GM21423 (cell line): ENCODE measurements around the gene HEATR5B.

ENCODE experiments used
- ATAC-seq: cut with Tn5 transposase; IDR thresholded peaks from one replicate; pipeline ENCODE4 v1.9.1; 2021; ENCODE audit warnings: mild to moderate bottlenecking, moderate library complexity; ENCODE audit not compliant: unreplicated experiment

The HEATR5B gene

DNA sequence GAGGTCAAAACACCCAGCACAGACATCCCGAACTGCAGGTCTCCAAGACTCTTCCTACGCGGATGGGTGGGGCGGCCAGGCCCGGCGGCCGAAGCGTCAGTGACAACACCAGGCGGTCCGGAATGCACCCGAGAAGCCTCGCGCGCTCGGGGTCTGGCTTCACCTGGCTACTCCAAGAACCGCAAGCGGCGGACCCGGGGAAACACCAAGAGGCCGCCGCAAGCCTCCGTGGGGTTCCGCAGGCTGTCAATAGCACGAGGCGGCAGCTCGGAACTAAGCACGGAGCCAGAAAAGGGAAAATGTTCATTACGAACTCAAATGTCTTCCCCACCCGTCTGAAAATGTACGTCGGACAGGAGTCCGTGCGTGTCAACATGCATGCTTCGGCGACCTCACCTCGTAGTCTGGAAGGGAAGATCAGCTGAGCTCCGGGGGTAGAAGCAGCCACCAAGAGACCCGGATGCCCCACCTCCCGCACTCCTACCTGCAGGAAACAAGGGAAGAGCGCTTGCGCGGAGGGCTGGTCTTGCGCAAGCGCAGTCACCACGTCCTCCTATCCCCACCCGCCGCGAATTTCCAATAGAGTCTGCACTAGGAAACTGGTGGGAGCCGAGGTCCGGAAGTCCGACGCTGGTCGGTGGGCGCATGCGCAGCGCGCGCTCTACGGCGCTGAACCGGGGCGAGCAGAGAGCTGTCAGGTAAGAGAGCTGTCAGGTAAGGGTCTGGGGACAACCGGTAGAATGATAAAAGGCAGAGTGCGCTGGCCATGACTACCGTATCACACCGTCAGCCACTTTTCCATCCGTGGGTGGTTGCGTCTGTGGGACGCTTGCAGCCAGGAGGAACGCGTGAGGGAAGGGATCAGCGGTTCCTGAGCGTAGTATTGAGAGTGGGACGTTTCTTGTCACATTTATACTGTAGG is at the start of gene HEATR5B, which contains the start of gene GPATCH11:
Gene HEATR5B, minus strand, starts transcription at position 500 of the 922 bp plus-strand sequence. CDS start 958 bp downstream, outside the sequence.
Gene GPATCH11, plus strand, starts transcription at position 646 of the 922 bp plus-strand sequence. CDS start 3,864 bp downstream, outside the sequence.
- ATAC-seq = peak; percentile 83

DNA sequence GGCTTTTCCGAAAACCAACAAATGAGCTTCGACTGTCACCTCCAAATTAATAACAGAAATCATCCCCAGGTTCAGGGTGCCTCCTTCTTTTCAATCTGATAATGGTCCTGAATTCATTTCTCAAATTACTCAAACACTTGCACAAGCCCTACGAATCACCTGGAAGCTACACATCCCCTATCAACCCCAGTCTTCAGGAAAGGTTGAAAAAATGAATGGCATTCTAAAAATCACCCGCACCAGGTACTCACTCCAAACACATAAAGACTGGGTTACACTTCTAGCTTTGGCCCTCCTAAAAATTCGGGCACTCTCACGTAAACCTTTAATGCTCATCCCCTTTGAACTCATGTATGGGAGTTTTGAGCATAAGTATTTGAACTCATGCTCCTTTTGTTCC is 48.7 kb upstream of the HEATR5B start:
- no peak for ATAC-seq

DNA sequence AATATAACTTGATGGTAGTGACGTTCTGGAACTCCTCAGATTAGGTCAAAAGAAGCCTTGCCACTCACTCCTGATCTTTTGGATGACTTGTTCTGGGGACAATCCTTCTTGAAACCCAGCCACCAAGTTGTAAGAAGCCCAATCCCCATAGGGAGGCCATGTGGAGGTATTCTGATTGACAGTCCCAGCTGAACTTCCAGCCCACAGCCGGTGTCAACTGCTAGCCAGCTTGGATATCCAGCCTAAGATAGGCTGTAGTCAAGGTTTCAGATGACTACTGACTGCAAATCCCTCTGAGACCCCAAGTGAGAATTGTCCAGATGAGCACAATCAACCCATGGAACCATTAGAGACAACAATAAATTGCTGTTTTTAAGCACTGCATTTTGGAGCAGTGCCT is 41.2 kb upstream of the HEATR5B start:
- ATAC-seq = no peak

DNA sequence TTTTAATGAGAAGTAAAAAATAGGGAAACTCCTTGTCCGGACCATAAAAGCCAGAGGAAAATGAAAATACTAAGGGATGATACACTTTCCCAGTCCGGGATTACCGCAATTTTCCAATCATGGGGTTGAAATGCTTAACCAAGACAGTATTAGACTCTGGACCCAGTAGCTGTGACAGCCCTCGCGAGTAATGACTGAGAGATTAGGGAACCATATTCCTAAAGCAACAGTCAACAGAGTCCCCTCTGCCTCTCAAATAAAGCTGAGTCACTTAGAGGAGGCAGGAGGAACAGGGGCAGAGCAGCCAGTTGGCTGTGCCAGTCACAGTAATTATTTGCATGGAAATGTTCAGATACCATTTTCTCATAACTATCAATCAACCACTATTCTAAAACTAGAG is 35.0 kb upstream of the HEATR5B start:
- no peak for ATAC-seq

DNA sequence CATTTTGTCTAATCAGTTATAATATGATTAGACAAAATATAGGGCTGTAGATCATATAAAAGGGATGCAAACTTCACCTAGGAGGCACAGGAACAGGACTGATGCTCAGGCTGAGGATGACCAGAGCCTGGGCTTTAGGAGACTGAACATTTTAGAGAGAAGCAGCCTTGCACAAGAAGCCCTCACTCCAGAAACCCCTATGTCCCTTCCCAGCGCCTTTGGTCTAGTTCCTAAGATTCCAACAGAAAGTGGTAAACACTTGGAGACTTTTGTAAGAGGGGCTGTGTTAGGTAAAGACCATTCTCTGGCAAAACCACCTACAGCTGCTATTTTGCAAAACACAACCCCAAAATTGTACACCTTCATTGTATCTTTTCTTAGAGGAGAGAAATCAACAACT is 33.4 kb upstream of the HEATR5B start:
- ATAC-seq = no peak

DNA sequence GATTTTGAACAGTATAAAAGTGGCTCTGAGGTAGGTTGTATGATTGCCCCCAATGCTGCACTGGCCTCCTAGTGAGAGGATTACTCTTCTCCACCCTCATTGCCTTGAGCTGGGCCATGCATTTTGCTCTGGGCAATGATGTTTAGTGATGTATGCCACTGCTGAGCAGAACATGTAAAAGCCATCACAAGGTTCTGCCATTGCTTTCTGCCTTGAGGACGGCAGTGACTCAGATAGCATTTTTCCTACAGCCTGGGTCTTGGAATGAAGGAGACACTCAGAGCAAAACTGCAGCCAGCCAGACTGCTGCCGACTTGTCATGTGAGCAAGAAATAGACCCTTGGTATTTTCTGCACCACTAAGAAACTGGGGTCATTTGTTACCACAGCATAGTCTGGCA is 27.8 kb upstream of the HEATR5B start:
- ATAC-seq = no peak

DNA sequence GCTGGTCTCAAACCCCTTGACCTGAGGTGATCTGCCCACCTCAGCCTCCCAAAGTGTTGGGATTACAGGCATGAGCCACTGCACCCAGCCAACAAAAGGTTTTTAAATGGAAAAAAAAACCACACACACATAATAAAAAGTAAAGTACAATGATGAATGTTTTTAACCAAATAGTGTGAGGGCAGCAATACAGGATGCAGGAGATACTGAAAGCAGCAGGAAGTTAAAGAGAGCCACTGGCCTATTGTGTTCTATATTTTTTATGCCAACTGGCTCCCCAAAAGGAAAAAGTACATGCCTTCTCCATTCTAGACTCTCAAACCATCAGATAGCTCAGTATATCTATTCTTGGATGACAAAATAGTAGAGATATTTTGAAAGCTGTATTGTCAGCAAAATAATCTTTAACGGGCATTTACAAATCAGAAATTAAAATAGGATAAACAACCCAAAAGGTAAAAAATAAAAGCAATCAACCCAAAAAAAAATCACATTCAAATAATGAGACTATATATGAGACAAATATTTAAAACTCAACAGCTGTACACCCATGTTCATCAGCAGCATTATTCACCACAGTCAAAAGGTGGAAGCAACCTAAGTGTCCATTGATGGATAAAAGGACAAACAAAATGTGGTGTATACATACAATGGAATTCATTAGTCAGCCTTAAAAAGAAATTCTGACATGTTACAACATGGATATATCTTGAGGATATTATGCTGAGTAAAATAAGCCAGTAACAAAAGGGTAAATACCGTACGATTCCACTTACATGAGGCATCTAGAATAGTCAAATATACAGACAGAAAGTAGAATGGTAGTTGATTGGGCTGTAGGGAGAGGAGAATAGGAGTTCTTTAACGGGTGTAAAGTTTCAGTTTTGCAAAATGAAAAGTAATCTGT is 26.4 kb upstream of the HEATR5B start:
- no peak for ATAC-seq

DNA sequence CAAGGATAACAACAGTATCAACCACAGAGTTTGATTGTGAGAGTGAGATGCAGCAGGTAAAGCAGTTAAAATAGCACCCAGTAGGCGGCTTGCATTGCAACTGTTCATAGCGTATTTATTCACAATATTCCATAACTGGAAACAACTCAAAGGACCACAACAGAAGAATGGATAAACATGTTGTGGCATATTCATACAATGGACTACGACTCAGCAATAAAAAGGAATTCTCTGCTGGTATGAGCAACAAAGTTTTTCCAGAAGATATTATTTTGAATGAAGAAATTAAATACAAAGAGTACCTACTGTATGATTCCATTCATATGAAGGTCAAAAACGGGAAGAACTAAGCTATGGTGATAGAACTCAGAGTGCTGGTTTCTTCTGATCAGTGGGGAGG is 25.4 kb upstream of the HEATR5B start:
- ATAC-seq = no peak

DNA sequence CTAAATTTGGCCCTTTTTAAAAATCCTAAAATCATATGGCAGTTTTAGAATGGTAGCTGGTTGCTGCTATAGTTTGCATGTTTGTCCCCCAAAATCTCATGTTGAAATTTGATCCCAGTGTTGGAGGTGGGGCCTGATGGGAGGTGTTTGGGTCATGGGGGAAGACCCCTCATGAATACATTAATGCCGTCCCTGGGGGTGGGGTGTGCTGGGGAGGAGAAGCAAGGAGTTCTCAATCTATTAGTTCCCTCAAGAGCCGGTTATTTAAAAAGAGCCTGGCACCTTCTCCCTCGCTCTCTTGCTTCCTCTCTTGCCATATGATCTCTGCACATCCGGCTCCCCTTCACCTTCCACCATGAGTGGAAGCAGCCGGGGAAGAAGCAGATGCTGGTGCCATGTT is 21.0 kb upstream of the HEATR5B start:
- no peak for ATAC-seq

DNA sequence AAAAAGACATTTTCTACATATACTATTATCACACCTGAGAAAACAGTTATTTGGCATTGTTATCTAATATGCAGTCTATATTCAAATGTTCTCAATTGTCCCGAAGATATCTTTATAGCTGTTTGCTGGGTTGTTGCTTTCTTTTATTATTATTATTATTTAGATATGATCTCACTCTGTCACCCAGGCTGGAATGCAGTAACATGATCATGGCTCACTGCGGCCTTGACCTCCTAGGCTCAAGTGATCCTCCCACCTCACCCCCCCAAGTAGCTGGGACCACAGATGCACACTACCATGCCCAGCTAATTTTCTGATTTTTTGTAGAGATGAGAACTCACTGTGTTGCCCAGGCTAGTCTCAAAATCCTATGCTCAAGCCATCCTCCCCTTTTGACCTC is 20.0 kb upstream of the HEATR5B start:
- ATAC-seq = no peak

DNA sequence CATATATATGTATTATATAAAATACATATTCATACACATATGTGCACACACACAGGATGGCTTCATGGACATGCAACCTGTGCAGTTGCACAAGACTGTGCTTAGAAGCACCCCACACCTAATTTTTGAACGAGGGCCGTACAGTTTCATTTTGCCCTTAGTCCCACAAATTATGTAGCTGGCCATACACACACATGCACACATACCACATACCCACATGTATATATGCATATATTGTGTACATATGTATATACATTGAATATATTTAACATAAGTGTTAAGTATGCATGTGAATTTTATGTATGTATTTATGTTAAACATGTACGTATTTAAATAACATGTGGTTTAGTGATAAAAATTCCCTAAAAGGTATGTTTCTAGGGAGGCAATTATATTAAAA is 18.4 kb upstream of the HEATR5B start:
- no peak for ATAC-seq

DNA sequence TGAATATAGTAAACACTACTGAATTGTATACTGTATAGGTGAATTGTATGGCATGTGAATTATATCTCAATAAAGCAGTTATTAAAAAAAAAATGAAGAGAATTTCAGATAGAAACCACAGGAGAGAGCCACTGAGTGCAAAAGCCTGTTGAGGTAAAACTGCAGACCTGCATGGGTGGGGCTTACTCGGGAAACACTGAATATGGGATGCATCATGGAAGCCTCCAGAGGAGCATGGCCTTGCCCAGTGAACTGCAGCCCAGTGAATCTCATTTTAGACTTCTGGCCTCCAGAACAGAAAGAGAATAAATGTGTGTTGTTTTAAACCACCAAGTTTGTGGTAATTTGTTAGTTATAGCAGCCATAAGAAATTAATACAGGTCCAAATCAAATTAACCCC is 15.9 kb upstream of the HEATR5B start:
- no peak for ATAC-seq

DNA sequence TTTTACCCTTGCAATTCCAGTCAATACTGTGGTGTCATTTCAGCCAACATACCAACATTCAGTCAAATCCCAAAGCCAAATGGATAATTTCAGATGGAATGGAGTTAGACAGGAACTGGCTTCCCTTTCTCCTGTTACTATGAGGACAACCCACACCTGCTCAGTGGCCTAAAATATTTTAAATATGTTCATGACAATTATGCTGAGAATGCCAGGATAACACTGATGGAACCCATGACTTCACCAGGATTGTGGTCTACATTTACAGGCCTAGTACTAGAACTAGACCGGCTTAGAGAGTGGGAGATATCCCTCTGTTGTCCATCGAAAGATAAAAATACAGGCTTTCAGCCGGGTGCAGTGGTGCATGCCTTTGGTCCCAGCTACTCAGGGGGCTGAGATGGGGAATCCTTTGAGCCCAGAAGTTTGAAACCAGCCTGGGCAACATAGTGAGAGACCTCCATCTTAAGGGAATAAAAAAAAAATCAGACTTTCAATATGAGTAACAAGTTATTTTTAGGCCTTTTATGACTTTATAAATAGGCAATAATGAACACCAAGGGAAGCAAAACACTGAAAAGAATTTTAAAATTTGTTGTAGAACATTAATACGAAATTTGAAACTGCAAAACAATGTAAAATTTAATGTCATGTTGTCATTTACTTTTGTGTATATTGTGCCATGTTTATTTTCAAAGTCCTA is 14.4 kb upstream of the HEATR5B start:
- ATAC-seq = no peak

DNA sequence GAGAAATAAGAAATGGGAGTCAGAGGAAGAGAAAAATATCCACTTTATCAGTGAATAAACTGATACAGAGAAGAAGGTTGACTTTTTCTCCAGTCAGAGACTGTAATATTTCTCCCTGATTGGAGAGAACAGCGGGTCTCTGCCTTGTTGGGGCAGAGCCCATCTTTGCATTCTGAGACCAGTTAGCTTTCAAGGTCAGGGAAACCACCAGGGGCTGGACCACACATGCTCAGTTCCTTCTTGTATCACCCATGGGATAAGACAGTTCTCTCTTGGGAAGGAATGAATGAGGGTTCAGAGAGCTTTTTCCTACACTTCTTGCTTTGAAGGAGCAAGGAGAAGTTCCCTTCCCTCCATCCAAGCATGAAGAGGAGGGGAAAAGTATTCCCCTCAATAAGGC is 12.4 kb upstream of the HEATR5B start:
- no peak for ATAC-seq

DNA sequence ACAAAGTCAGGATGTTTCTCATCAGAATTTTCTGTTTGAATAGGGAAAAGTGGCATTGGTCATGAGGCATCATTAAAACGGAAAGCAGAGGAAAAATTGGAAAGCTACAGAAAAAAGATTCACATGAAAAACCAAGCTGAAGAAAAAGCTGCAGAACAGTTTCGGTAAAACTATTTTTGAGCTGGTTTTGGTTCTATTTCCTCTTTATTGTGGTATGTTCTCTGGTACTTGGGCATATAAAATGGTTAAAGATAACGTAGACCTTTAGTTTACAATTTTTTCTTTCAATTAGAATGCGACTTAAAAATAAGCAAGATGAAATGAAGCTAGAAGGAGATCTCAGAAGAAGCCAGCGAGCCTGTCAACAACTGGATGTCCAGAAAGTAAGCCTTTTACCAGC is 7.7 kb upstream of the HEATR5B start:
- ATAC-seq = peak; percentile 54

DNA sequence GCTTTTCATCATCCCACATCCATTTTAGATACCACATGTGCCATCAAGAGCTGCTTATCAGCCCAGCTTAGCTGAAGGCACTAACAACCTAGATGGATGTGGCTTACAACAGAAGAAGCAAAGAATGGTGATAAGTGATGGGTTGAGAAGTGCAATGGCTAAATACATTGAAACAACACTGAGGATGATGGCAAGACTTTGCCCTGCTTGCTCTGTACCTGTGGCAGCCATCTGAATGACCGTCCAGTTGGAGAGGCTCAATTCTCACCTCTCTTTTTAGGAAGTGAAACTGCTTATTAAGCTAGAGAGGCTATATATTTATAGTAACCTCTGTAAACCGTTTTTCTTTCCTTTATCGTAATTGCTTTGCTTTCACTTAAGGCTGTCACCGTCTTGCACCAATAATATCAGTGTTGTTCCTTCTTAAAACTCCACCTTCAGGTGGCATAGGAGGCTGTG is 5.9 kb upstream of the HEATR5B start:
- ATAC-seq = peak; percentile 84

DNA sequence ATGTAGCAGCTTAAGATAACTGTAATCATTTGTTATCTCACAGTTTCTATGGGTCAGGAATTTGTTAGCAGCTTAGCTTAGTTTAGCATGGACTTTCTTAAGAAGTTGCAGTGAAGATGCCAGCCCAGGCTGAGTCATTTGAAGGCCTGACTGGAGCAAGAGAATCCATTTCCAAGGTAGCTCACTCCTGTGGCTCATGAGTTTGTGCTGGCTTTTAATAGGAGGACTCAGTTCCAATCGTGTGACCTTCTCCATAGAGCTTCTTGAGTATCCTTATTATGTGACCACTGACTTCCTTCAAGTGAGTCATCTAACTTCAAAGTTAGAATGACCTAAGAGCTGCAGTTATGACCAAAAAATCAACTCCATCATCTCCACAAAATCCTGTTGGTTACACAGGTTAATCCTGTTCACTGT is 1.6 kb upstream of the HEATR5B start:
- no peak for ATAC-seq

DNA sequence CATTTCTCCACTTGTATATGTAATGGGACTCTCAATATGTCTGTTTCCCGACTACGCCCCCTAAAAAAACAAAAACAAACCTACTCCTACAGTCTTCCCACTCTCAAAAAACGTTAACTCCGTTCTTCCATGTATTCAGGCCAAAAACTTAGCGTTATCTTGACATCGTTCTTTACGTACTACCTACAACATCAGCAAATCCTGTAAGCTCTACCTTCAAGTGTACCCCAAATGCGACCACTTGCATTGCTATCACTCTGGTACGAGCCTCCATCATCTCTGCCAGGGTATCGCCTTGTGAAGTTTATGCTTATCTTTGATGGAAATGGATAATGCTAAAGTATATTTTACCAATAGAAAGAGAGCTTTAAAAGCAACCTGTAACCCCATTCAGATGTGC is 625 bp upstream of the HEATR5B start:
- no peak for ATAC-seq

DNA sequence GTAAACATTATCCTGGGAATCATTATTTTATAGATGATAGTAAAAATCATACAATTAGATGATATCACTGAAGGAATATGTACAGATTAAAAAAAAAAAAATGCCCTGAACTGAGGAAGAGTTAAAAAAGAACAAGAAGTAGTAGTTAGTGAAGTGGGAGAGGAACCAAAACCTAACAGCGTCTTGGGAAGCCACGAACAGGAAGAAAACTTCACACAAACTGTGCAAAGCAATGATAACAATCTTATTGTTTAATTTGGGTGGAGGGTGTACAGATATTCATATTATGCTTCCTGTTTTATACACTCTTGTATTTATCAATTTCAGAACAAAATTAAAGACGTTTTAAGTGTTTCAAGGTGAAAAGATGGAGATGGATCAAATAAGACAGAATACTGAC is 3.5 kb downstream of the HEATR5B start:
- ATAC-seq = no peak

DNA sequence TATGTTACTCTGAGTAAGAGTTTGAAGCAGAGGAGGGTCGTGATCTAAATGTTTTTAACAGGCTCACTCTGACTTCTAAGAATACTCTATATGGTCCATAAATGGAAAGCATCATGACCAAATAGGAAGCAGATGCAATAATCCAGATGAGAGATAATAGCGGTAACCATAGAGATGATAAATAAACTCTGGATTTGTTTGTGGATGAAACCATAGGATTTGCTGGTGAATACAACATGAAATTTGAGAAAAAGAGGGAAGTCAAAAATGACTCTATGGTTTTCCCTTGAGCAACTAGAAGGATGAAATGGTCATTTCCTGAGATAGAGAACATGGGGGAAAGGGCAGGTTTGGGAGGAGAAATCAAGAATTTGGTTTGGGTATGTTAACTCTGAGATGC is 3.9 kb downstream of the HEATR5B start:
- ATAC-seq = no peak

DNA sequence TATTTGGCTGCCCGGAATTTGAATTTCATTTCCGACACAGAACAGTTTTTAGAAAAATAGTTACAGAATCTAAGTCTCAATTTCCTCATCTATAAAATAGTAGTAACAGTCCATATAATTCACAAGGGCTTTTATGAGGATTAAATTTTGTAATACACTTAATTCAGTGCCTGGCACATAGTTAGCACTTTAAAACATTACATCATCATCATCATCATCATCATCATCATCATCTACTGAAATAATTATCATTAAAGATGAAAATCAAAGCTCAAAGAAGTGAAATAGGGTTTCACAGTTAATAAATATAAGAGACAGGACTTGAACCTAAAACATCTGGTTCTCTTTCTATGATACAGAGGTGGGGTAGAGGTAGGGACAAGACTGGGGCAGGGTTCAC is 13.2 kb downstream of the HEATR5B start:
- no peak for ATAC-seq
